WTC11 (cell line): ENCODE measurements around the gene GARS1. TPM values are rescaled to one million over a fixed set of nuclear protein-coding genes. Genes with fewer than 3 reads are reported as not detected.

Experiments
- AFF4 ChIP-seq: sonication (generic); formaldehyde crosslinking; IDR thresholded peaks from 2 replicates; pipeline ENCODE4 v1.8.1; 2023; ENCODE audit warnings: mild to moderate bottlenecking, missing genetic modification reagents, borderline replicate concordance
- ATF6 ChIP-seq: sonication (generic); formaldehyde crosslinking; IDR thresholded peaks from 2 replicates; pipeline ENCODE4 v1.8.1; 2023; ENCODE audit warnings: mild to moderate bottlenecking, missing genetic modification reagents
- ELF4 ChIP-seq: sonication (generic); formaldehyde crosslinking; IDR thresholded peaks from 2 replicates; pipeline ENCODE4 v1.8.1; 2022; ENCODE audit warnings: low read depth, mild to moderate bottlenecking, moderate library complexity, missing genetic modification reagents
- ERG ChIP-seq: fragments of 250-450 bp; sonication (Bioruptor Pico); IDR thresholded peaks from 2 replicates; pipeline ENCODE4 v1.8.0; 2021; ENCODE audit warnings: mild to moderate bottlenecking
- ESRRA ChIP-seq: sonication (generic); formaldehyde crosslinking; IDR thresholded peaks from 2 replicates; pipeline ENCODE4 v1.8.1; 2022; ENCODE audit warnings: mild to moderate bottlenecking, missing genetic modification reagents, borderline replicate concordance
- FOXJ3 ChIP-seq: sonication (generic); formaldehyde crosslinking; IDR thresholded peaks from 2 replicates; pipeline ENCODE4 v1.9.0; 2021; ENCODE audit warnings: missing genetic modification reagents, mild to moderate bottlenecking, borderline replicate concordance
- FOXK1 ChIP-seq: sonication (generic); formaldehyde crosslinking; IDR thresholded peaks from 2 replicates; pipeline ENCODE4 v1.8.0; 2022; ENCODE audit warnings: mild to moderate bottlenecking, moderate library complexity, missing genetic modification reagents
- GRHL2 ChIP-seq: fragments of 250-450 bp; sonication (Bioruptor Pico); IDR thresholded peaks from 2 replicates; pipeline ENCODE4 v1.8.0; 2022; ENCODE audit warnings: mild to moderate bottlenecking, moderate library complexity; ENCODE audit not compliant: insufficient replicate concordance, severe bottlenecking
- HMGA2 ChIP-seq: fragments of 250-450 bp; sonication (Bioruptor Pico); IDR thresholded peaks from 2 replicates; pipeline ENCODE4 v1.4.0; 2021; ENCODE audit warnings: mild to moderate bottlenecking, moderate library complexity
- HMGXB4 ChIP-seq: sonication (generic); formaldehyde crosslinking; IDR thresholded peaks from 2 replicates; pipeline ENCODE4 v1.8.1; 2023; ENCODE audit warnings: mild to moderate bottlenecking, moderate library complexity, missing genetic modification reagents
- IRF1 ChIP-seq: sonication (generic); formaldehyde crosslinking; IDR thresholded peaks from 2 replicates; pipeline ENCODE4 v1.8.0; 2023; ENCODE audit warnings: missing genetic modification reagents
- KAT7 ChIP-seq: sonication (generic); formaldehyde crosslinking; IDR thresholded peaks from 2 replicates; pipeline ENCODE4 v1.8.1; 2023; ENCODE audit warnings: missing genetic modification reagents, mild to moderate bottlenecking, borderline replicate concordance
- NFATC4 ChIP-seq: fragments of 250-450 bp; sonication (Bioruptor Pico); IDR thresholded peaks from 2 replicates; pipeline ENCODE4 v1.9.0; 2021; ENCODE audit warnings: mild to moderate bottlenecking
- PRDM15 ChIP-seq: sonication (generic); formaldehyde crosslinking; IDR thresholded peaks from 2 replicates; pipeline ENCODE4 v1.8.0; 2022; ENCODE audit warnings: missing genetic modification reagents
- PRRX2 ChIP-seq: fragments of 250-450 bp; sonication (Bioruptor Pico); IDR thresholded peaks from 2 replicates; pipeline ENCODE4 v1.8.0; 2021; ENCODE audit warnings: mild to moderate bottlenecking
- ZBTB21 ChIP-seq: sonication (generic); formaldehyde crosslinking; IDR thresholded peaks from 2 replicates; pipeline ENCODE4 v1.8.1; 2023; ENCODE audit warnings: mild to moderate bottlenecking, missing genetic modification reagents, borderline replicate concordance
- ZNF219 ChIP-seq: sonication (generic); formaldehyde crosslinking; IDR thresholded peaks from 2 replicates; pipeline ENCODE4 v1.8.0; 2023; ENCODE audit warnings: missing genetic modification reagents, mild to moderate bottlenecking, borderline replicate concordance
- ZNF232 ChIP-seq: sonication (generic); formaldehyde crosslinking; IDR thresholded peaks from 2 replicates; pipeline ENCODE4 v1.8.0; 2022; ENCODE audit warnings: mild to moderate bottlenecking, missing genetic modification reagents
- ZNF281 ChIP-seq: sonication (generic); formaldehyde crosslinking; IDR thresholded peaks from 2 replicates; pipeline ENCODE4 v1.8.0; 2023; ENCODE audit warnings: mild to moderate bottlenecking, missing genetic modification reagents
- total RNA-seq: library from RNA; stranded (reverse); gene quantifications from 3 replicates; pipeline ENCODE4 v1.2.3, GENCODE V29; 2021

GARS1 gene
- total RNA-seq, 1 experiment from 2014 or later: 236 TPM

GRCh38 chr7:30671793-30672465 lies 77.3 kb downstream of the GARS1 start (continued):
- TF ChIP-seq ELF4 (CRISPR knock-in tag) (peak; percentile 81; the same call in 1 of the 2 replicates), ZNF232 (CRISPR knock-in tag) (peak; percentile 98), IRF1 (peak; percentile 97), NFATC4 (CRISPR knock-in tag) (no peak), AFF4 (CRISPR knock-in tag) (peak; percentile 66; the same call in 1 of the 2 replicates), FOXJ3 (no peak), PRRX2 (CRISPR knock-in tag) (peak; percentile 85; the same call in 1 of the 2 replicates), FOXK1 (CRISPR knock-in tag) (peak; percentile 91), HMGXB4 (CRISPR knock-in tag) (no peak; the same call in 1 of the 2 replicates), ESRRA (CRISPR knock-in tag) (peak; percentile 95; the same call in 1 of the 2 replicates), ZBTB21 (peak; percentile 95), KAT7 (CRISPR knock-in tag) (no peak), ATF6 (CRISPR knock-in tag) (peak; percentile 78; the same call in 1 of the 2 replicates), ZNF281 (peak; percentile 88), HMGA2 (CRISPR knock-in tag) (no peak), ERG (CRISPR knock-in tag) (peak; percentile 82; the same call in 1 of the 2 replicates), PRDM15 (CRISPR knock-in tag) (no peak), GRHL2 (CRISPR knock-in tag) (no peak), ZNF219 (CRISPR knock-in tag) (peak; percentile 98)
